Measurements from ENCODE around the gene BCAS4.
A peak's percentile ranks its signal among the peaks of the same experiment; 100 is the strongest.
"Not testable (repeated sequence)": the region's sequence is repeated elsewhere in the genome, so short reads cannot be mapped to it uniquely, and the experiment has no call there.

BCAS4 gene

DNA sequence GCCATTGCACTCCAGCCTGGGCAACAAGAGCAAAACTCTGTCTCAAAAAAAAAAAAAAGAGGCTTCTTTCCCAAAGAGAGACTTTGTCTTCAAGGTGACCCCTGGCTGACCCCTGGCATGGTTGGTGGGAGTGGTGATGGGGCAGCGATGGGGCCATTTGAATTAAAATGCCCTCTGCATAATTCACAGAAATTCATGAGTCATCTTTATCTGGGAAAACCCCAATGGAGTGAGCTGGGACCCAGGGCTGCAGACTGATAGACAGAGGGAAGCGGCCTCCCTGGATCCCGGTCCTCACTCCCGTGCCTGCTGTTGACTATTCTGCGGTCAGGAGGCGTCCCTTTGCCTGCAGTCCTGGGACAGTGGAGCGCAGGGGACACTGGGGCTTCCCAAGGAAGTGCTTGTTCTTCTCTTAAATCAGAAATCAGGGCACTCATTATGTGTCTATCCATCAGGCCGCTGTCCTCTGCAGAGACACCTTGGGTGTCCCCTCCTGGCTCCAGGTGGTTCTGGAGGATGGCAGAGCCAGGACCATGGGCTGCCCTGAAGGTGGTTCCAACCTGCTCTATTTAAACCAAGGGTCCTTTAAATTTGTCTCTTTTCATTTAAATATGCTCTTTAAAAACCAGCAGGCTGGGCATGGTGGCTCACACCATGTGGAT is 23.3 kb upstream of the BCAS4 start:
- peak; percentile 56 for DNase-seq (ENCODE audit: low read depth)

DNA sequence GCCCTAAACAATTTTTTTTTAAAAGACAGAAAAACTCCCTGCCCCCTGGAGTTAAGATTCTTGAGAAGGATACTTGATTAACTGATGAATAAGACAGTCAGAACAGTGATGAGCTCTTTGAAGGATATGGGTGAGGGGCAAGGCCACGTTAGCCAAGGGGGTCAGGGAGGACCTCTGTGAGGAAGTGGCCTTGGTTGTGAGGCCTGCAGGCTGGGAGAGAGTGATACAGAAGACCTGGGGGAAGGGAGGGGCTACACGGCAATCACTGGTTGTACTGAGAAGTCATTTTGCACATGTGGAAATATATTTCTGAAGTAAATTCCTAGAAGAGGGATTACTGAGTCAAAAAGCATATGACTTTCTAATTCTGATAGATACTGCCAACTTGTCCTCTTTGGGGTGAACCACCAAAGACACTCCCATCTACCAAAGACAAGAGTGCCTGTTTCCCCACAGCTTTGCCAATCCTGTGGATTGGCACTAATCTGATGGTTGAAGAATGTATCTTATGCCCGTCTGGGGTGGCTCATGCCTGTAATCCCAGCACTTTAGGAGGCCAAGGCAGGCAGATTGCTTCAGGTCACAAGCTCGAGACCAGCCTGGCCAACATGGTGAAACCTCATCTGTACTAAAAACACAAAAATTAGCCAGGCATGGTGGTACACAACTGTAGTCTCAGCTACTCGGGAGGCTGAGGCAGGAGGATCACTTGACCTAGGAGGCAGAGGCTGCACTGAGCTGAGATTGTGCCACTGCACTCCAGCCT is 22.3 kb upstream of the BCAS4 start:
- no peak for DNase-seq (ENCODE audit: low read depth)

DNA sequence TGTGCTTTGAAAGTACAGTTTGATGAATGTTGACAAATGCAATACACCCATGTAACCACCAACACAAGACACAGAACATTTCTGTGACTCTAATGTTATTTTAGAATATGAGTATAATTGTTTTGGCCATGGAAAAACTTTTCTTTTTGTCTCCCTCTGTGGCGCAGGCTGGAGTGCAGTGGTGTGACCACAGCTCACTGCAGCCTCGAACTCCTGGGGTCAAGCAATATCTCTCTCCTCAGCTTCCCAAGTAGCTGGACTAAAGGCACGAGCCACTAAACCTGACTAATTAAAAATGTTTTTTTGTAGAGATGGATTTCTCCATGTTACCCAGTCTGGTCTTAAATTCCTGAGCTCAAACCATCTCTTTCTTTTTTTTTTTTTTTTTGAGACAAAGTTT is 20.3 kb upstream of the BCAS4 start:
- no peak for DNase-seq (ENCODE audit: low read depth)

DNA sequence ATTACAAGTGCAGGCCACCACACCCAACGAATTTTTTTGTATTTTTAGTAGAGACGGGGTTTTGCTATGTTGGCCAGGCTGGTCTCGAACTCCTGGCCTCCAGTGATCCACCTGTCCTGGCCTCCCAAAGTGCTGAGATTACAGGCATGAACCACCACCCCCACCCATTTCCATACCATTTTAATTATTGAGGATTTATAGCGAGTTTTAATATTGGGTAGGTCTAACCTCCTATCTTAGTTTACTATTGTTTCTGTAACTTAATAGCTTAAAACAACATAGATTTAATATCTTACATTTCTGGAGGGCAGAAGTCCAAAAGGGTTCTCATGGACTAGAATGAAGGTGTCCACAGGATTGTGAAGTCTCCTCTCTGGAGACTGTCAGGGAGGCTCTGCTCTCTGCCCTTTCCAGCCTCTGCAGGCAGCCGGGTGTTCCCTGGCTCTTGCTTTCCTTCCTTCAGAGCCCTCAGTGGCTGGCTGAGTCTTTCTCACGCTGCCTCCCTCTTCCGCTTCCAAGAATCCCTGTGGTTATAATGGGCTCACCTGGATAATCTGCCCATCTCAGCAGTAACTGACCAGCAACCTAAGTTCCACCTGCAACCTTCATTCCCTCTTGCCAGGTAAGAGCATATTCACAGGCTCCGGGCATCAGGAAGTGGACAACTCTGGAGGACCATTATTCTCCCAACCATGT is 18.6 kb upstream of the BCAS4 start:
- DNase-seq (ENCODE audit: low read depth), result no peak

DNA sequence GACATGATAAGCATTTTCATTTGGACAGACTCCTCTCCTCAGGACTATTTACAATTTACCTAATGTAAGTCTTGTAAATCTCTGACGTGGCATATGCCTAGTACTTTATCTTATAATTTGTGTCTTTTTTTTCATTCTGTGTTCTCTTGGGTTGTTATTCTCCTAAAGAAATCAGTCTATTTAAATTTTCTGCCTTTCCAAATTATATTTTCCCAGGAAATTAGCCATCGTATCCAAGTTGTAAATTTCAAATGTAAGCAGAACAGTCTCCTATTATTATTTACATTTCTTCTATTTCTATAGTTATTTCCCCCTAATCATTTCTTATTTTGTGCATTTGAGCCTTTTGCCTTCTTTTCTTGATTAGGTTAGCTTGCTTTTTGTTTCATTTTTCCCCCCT is 17.5 kb upstream of the BCAS4 start:
- no peak for DNase-seq (ENCODE audit: low read depth)

DNA sequence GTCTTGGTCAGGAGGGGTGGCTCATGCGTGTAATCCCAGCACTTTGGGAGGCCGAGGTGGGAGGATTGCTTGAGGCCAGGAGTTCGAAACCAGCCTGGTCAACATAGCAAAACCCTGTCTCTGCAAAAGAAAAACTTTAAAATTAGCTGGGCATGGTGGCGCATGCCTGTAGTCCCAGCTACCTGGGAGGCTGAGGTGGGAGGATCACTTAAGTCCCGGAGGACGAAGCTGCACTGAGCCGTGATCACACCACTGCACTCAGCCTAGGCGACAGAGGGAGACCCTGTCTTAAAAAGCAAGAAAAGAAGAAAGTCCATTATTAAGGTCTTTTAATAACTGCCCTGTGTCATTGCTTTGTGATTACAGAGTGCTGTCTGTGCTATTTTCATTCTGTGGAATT is 15.9 kb upstream of the BCAS4 start:
- not testable (repeated sequence) for DNase-seq (ENCODE audit: low read depth)

DNA sequence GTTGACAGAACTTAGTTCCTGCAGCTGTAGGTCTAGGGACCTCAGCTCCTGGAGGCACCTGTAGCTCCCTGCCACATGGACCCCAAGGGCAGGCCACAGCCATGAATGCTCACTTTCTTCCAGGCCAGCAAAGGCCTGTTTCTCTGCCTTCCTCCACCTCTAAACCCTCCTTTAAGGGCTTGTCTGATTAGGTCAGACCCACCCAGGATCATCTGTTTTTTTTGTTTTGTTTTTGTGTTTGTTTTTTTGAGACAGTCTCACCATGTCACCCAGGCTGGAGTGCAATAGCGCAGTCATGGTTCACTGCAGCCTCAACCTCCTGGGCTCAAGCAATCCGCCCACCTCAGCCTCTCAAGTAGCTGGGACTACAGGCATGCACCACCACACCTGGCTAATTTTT is 11.5 kb upstream of the BCAS4 start:
- DNase-seq (ENCODE audit: low read depth), result no peak

DNA sequence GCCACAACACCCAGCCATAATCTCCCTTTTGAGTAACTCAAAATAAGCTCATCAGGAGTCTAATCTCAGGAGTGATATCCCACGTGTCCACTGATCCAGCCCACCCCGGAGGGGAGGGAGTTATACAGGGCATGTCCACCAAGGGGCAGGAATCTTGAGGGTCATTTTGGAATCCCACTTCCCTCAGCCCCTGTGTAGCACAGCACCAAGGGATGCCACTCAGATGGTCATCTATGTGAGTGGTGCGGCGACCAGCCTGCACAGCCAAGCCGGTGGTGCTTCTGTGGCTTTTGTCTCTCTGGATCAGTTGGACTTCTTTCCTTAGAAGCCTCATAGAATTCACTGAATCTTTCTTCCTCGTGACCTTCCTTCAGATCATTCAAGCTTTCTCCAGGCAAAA is 11.0 kb upstream of the BCAS4 start:
- DNase-seq (ENCODE audit: low read depth), result no peak

DNA sequence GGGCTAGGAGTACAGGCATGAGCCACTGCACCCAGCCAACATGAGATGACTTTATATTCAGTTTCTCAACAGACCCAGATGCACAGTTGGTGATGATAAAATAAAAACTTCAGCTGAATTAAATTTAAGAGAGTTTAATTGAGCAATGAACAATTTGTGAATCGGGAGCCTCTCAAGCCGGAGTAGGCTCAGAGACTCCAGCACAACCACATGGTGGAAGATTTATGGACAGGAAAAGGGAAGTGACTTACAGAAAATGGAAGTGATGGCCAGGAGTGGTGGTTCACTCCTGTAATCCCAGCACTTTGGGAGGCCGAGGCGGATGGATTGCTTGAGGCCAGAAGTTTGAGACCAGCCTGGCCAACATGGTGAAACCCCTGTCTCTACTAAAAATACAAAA is 10.4 kb upstream of the BCAS4 start:
- no peak for DNase-seq (ENCODE audit: low read depth)

DNA sequence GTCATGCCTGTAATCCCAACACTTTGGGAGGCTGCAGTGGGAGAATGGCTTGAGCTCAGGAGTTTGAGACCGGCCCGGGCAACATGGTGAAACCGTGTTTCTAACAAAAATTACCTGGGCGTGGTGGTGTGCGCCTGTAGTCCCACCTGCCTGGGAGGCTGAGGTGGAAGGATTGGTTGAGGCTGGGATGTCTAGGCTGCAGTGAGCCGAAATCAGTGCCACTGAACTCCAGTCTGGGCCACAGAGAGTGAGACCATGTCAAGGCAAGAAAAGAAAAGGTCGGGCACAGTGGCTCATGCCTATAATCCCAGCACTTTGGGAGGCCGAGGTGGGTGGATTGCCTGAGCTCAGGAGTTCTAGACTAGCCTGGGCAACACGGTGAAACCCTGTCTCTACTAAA is 8.2 kb upstream of the BCAS4 start:
- no peak for DNase-seq (ENCODE audit: low read depth)

DNA sequence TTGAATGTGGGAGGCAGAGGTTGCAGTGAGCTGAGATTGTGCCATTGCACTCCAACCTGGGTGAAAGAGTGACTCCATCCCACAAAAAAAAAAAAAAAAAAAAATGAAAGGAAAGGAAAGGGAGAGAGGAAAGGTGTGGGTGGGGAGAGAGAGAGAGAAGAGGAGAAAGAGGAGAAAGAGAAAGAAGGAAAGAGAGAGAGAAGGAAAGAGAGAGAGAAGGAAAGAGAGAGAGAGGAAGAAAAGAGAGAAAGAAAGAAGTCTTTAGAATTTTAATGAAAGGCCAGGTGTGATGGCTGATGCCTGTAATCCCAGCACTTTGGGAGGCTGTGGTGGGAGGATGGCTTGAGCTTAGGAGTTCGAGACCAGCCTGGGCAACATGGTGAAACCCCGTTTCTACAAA is 7.7 kb upstream of the BCAS4 start:
- no peak for DNase-seq (ENCODE audit: low read depth)

DNA sequence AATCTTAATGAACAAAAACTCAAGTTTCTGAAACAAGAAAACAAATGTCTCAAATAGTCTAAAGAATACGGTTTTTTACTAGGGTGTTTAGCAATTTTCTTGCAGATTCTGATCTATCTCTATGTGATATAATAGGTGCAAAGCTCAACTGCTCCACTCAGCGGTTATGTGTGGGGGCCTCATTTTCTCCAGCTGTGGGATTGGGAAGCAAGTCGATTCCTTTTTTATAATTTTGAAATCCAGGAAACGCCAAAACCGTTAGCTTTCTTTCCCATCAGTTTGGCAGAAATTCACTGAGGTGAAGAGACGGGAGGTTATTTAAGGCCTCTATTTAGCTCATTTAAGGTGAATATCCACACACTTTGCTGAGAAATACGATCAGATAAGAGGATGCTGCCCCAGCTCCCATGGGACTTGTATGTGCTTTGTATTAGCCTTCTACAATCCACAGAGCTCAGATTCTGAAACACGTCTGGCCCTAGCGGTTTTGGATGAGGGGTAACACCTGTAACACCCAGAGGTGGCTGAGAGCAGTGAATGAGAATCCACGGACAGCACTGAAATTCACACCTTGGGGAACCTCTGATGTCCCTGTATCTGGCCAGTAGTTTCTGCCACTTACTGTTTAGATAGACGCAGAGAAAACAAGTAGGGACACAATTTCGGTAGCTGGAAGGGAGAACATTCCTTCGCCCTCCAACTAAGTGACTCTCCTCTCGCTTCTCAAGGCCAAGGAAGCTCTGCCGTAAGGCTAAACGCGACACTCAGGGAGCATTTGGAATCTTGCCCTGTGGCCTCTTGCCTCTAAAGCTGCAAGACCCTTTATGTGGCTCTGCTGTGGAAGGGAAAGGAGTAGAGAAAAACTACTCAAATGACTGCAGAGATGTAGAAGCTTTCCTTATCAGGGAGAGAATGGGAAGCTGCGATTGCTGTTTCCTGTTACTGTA is 6.5 kb upstream of the BCAS4 start:
- DNase-seq (ENCODE audit: low read depth), result peak; percentile 87

DNA sequence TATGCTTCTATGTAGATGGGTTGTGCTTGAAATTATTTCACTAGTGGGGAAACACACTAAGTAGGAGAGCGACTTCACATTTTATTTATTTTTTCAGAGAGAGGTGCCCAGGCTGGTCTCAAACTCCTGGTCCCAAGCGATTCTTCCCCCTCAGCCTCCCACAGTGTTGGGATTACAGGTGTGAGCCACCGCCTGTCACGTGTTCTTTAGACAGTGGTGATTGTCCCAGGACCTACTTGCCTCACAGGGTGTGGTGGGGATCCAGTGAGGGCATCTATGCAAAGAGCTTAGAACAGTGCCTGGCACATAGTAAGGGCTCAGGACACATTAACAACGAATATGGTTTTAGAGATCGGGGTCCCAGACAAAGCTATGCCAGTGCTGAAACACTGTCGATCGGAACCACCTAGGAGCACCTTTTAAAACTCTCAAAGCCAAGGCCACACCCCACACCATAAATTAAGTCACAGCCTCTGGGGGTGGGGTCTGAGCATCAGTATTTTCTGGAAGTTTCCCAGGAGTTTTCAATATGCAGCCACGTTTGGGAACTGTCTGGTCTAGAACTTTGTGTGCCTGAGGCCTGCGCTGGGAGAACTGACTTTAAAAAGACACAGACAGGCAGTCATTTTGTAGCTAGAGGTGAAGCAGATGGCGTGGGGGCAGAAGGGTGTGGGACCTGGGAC is 4.8 kb upstream of the BCAS4 start:
- DNase-seq (ENCODE audit: low read depth), result no peak

DNA sequence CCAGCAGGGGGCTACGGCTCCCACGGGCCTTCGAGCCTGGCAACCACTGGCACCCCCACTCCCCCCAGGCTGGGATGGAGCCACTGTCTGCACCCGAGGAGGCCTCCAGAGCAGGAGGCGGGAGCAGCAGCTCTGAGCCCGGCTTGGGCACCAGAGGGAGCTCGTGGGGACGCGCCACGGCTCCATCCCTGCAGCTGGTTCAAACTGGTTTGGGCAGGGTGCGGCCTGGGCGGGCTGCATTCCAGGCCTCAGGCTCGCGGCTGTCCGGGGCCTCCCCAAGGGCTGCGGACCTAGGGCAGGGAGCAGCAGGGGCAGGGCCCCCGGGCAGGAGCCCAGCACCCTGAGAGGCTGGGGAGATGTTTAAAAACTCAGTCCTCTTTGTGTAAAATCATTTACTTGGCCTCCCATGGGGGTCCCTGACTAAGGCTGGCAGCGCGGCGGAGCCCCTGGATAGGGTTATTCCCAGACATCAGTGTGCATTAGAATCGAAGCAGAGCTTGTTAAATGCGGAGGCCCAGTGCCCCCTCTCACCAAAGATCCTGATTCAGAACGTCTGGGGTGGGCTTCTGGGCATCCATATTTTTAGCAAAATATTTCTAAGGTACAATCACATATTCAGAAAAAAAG is 4.1 kb upstream of the BCAS4 start:
- DNase-seq (ENCODE audit: low read depth), result peak; percentile 96

DNA sequence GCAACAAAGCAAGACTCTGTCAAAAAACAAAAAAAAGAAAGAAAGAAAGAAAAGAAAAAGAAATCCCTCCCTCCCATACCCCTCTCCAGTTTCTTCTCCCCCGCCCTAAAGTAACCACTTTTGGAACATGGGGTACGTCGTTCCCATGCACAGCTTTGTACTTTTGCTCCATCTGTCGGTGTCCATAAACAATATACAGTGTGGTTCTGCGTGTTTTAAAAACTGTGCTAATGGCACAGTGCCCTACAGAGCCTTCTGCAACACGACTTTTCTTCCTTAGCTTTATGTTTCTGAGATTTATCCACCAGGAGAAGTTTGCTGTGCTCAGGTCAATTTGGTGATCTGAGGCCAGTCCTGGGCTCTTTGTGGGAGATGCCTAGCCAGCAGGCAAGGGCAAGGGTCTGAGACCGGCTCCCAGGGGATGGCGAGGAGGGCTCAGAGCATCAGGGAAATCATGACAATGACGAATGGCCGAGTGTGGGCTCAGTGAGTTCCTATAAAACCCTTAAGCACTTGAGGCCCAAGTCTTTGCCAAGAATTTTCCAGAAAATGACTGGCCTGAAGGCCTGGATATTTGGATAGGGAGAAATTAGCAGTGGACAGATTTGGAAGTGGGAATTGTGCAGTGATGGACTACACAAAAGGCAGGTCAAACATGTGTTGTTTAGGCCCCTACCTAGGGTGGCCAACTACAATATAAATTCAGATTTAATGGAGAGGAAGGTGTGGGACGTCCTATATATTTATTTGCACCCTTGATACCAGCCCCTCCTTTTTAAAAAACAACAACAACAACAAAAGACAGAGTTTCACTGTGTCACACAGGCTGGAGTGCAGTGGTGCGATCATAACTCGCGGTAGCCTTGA is 1.9 kb upstream of the BCAS4 start:
- DNase-seq (ENCODE audit: low read depth), result no peak

DNA sequence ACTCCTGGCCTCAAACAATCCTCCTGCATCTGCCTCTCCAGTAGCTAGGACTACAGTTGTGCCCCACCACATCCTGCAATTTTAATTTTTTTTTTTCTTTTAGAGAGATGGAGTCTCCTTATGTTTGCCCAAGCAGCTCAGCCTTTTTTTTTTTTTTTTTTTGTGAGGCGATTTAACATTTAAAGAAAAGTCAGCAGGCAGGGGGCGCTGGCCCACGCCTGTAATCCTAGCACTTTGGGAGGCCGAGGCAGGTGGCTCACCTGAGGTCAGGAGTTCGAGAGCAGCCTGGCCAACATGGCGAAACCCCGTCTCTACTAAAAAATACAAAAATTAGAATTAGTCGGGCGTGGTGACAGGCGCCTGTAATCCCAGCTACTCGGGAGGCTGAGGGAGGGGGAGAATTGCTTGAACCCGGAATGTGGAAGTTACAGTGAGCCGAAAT is 1.3 kb upstream of the BCAS4 start:
- peak; percentile 59 for DNase-seq (ENCODE audit: low read depth)

DNA sequence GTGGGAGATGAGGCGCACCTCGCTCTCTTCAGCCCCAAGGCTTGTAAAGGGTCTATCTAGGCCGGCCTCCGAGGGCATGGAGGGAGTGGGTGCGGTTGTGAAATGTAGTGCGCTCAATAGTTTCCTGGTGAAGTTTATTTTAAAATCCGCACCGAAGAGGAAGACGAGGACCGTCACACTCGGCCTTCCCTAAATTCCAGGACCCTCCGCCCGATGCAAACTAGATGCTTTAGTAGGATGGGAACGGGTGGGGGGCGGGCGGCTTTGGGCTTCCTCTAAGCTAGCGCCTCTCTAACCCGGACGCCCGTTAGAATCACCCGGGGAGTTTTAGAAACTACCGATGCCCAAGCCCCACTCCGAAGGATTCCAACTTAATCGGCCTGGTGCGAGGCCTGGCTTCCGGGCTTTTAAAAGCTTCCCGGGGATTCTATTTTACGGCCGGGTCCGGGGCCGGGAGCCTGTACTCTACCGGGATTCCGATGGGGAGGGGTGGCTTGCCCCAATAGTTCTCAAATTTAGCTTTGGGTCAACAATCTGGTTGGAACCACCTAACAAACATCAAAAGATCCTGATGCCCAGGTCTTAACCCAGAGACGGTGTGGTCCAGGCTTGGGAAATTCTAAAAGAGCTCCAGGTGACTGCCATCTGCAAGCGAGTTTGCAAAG is 548 bp upstream of the BCAS4 start:
- DNase-seq (ENCODE audit: low read depth), result peak; percentile 48

DNA sequence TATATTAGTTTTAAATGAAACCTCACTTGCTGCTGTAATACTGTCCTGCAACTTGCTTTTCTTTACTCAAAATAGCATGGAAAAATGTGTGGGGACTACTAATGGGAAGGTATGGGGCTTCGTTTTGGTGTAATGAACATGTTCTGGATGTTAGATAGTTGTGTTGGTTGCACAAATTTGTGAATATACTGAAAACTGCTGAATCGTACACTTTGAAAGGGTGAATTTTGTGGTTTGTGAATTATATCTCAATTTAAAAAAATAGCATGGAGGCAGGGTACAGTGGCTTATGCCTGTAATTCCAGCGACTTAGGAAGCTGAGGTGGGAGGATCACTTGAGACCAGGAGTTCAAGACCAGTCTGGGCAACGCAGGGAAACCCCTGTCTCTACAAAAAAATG is 2.3 kb downstream of the BCAS4 start:
- DNase-seq (ENCODE audit: low read depth), result no peak

DNA sequence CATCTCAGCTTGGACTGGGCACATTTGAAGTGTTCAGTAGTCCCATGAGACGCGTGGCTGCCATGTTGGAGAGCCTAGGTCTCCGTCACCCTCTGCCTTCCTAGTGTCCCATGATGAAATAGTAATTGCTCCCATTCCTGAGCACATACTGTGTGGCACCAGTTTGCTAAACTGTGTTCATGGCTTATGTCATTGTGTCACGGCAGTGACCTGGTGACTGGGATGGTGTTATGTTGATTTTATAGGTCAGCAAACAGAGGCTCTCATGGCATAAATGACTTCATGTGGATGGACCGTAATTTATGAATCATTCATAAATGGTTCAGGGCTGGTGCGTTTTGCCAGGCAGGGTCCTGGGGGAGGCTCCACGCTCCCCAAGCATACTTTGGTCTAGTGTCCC is 3.8 kb downstream of the BCAS4 start:
- no peak for DNase-seq (ENCODE audit: low read depth)
